Measurements from ENCODE around the gene DHRS2. TPM values are rescaled to one million over a fixed set of nuclear protein-coding genes. Genes with fewer than 3 reads are reported as not detected.

Gene DHRS2
- polyA plus RNA-seq, 1 donor: 0.84 TPM

- DNase-seq: peak in 1 of 2 donors; percentile 27
- WGBS (ENCODE audit: insufficient coverage, low lambda C conversion rate): no CpG with 5 or more reads among the region's 5 CpGs
- no peak overlapping the region for H3K27ac ChIP-seq (ENCODE audit: low read length)
- peaks cover 6% of the 10 kb centered on the region for H3K4me1 ChIP-seq (ENCODE audit: control insufficient read depth, insufficient read depth, low read length)
- H3K36me3 ChIP-seq (ENCODE audit: control insufficient read depth, insufficient read depth, low read length): no peaks in the 10 kb centered on the region
- H3K9me3 ChIP-seq (ENCODE audit: control insufficient read depth, low read depth, low read length): no peaks in the 10 kb centered on the region
- H3K4me3 ChIP-seq (ENCODE audit: low read length): no peak overlapping the region
- H3K27me3 ChIP-seq (ENCODE audit: control insufficient read depth, insufficient read depth, low read length): no peaks in the 10 kb centered on the region
These were observed 4.5 kb downstream of the DHRS2 start for GRCh38 chr14:23640524-23641141.

- Histone ChIP-seq H3K4me1 (ENCODE audit: control insufficient read depth, insufficient read depth, low read length) (peaks cover 6% of the 10 kb centered on the region), H3K4me3 (ENCODE audit: low read length) (no peak overlapping the region), H3K27me3 (ENCODE audit: control insufficient read depth, insufficient read depth, low read length) (no peaks in the 10 kb centered on the region), H3K27ac (ENCODE audit: low read length) (no peak overlapping the region), H3K36me3 (ENCODE audit: control insufficient read depth, insufficient read depth, low read length) (no peaks in the 10 kb centered on the region), H3K9me3 (ENCODE audit: control insufficient read depth, low read depth, low read length) (no peaks in the 10 kb centered on the region)
- no peak for DNase-seq
- WGBS (ENCODE audit: insufficient coverage, low lambda C conversion rate): 88% methylated on average over 4 of the region's 4 CpGs
These were observed 5.2 kb downstream of the DHRS2 start for GRCh38 chr14:23641180-23641914.

- Histone ChIP-seq H3K4me3 (ENCODE audit: low read length) (no peak overlapping the region), H3K27me3 (ENCODE audit: control insufficient read depth, insufficient read depth, low read length) (no peaks in the 10 kb centered on the region), H3K27ac (ENCODE audit: low read length) (no peak overlapping the region), H3K4me1 (ENCODE audit: control insufficient read depth, insufficient read depth, low read length) (peaks cover 6% of the 10 kb centered on the region), H3K36me3 (ENCODE audit: control insufficient read depth, insufficient read depth, low read length) (no peaks in the 10 kb centered on the region), H3K9me3 (ENCODE audit: control insufficient read depth, low read depth, low read length) (no peaks in the 10 kb centered on the region)
- DNase-seq: peak in 1 of 2 donors; percentile 53
- WGBS (ENCODE audit: insufficient coverage, low lambda C conversion rate): 60% methylated on average over 1 of the region's 3 CpGs
These were observed 5.9 kb downstream of the DHRS2 start for GRCh38 chr14:23641915-23642588.

- no peak for DNase-seq
- no CpG with 5 or more reads among the region's 3 CpGs for WGBS (ENCODE audit: insufficient coverage, low lambda C conversion rate)
- Histone ChIP-seq H3K27ac (ENCODE audit: low read length) (no peak overlapping the region), H3K4me1 (ENCODE audit: control insufficient read depth, insufficient read depth, low read length) (peaks cover 6% of the 10 kb centered on the region), H3K27me3 (ENCODE audit: control insufficient read depth, insufficient read depth, low read length) (no peaks in the 10 kb centered on the region), H3K4me3 (ENCODE audit: low read length) (no peak overlapping the region), H3K9me3 (ENCODE audit: control insufficient read depth, low read depth, low read length) (no peaks in the 10 kb centered on the region), H3K36me3 (ENCODE audit: control insufficient read depth, insufficient read depth, low read length) (no peaks in the 10 kb centered on the region)
These were observed 7.5 kb downstream of the DHRS2 start for GRCh38 chr14:23643533-23644194.

- Histone ChIP-seq H3K27me3 (ENCODE audit: control insufficient read depth, insufficient read depth, low read length) (no peaks in the 10 kb centered on the region), H3K4me3 (ENCODE audit: low read length) (no peak overlapping the region), H3K36me3 (ENCODE audit: control insufficient read depth, insufficient read depth, low read length) (no peaks in the 10 kb centered on the region), H3K27ac (ENCODE audit: low read length) (no peak overlapping the region), H3K4me1 (ENCODE audit: control insufficient read depth, insufficient read depth, low read length) (peaks cover 6% of the 10 kb centered on the region), H3K9me3 (ENCODE audit: control insufficient read depth, low read depth, low read length) (no peaks in the 10 kb centered on the region)
- WGBS (ENCODE audit: insufficient coverage, low lambda C conversion rate): no CpG with 5 or more reads among the region's 5 CpGs
- DNase-seq: no peak
These were observed 8.2 kb downstream of the DHRS2 start for GRCh38 chr14:23644195-23644918.

- Histone ChIP-seq H3K4me3 (ENCODE audit: low read length) (no peak overlapping the region), H3K4me1 (ENCODE audit: control insufficient read depth, insufficient read depth, low read length) (peaks cover 6% of the 10 kb centered on the region), H3K27ac (ENCODE audit: low read length) (no peak overlapping the region), H3K36me3 (ENCODE audit: control insufficient read depth, insufficient read depth, low read length) (no peaks in the 10 kb centered on the region), H3K9me3 (ENCODE audit: control insufficient read depth, low read depth, low read length) (no peaks in the 10 kb centered on the region), H3K27me3 (ENCODE audit: control insufficient read depth, insufficient read depth, low read length) (no peaks in the 10 kb centered on the region)
- WGBS (ENCODE audit: insufficient coverage, low lambda C conversion rate): no CpG with 5 or more reads among the region's 8 CpGs
- no peak for DNase-seq
These were observed 8.8 kb downstream of the DHRS2 start for GRCh38 chr14:23644919-23645336.

GRCh38 chr14:23645504-23645811, 9.3 kb downstream of the DHRS2 start:
- WGBS (ENCODE audit: insufficient coverage, low lambda C conversion rate): no CpG with 5 or more reads among the region's 4 CpGs

GRCh38 chr14:23645812-23646647, 9.9 kb downstream of the DHRS2 start:
- no CpG with 5 or more reads among the region's 9 CpGs for WGBS (ENCODE audit: insufficient coverage, low lambda C conversion rate)
- H3K4me3 ChIP-seq (ENCODE audit: low read length): no peak overlapping the region

More at GRCh38 chr14:23645504-23645811, 9.3 kb downstream of the DHRS2 start:
- no peak for DNase-seq
- H3K4me1 ChIP-seq (ENCODE audit: control insufficient read depth, insufficient read depth, low read length): peaks cover 4% of the 10 kb centered on the region
- H3K27ac ChIP-seq (ENCODE audit: low read length): no peak overlapping the region
- H3K36me3 ChIP-seq (ENCODE audit: control insufficient read depth, insufficient read depth, low read length): no peaks in the 10 kb centered on the region
- H3K9me3 ChIP-seq (ENCODE audit: control insufficient read depth, low read depth, low read length): no peaks in the 10 kb centered on the region
- no peak overlapping the region for H3K4me3 ChIP-seq (ENCODE audit: low read length)
- H3K27me3 ChIP-seq (ENCODE audit: control insufficient read depth, insufficient read depth, low read length): no peaks in the 10 kb centered on the region

GRCh38 chr14:23646648-23647549, 10.7 kb downstream of the DHRS2 start:
- H3K27ac ChIP-seq (ENCODE audit: low read length): no peak overlapping the region
- 100% methylated on average over 1 of the region's 6 CpGs for WGBS (ENCODE audit: insufficient coverage, low lambda C conversion rate)
- H3K4me1 ChIP-seq (ENCODE audit: control insufficient read depth, insufficient read depth, low read length): no peaks in the 10 kb centered on the region
- H3K9me3 ChIP-seq (ENCODE audit: control insufficient read depth, low read depth, low read length): no peaks in the 10 kb centered on the region
- H3K4me3 ChIP-seq (ENCODE audit: low read length): no peak overlapping the region
- H3K27me3 ChIP-seq (ENCODE audit: control insufficient read depth, insufficient read depth, low read length): no peaks in the 10 kb centered on the region
- H3K36me3 ChIP-seq (ENCODE audit: control insufficient read depth, insufficient read depth, low read length): no peaks in the 10 kb centered on the region
- no peak for DNase-seq

More at GRCh38 chr14:23645812-23646647, 9.9 kb downstream of the DHRS2 start:
- Histone ChIP-seq H3K27ac (ENCODE audit: low read length) (no peak overlapping the region), H3K27me3 (ENCODE audit: control insufficient read depth, insufficient read depth, low read length) (no peaks in the 10 kb centered on the region), H3K36me3 (ENCODE audit: control insufficient read depth, insufficient read depth, low read length) (no peaks in the 10 kb centered on the region), H3K4me1 (ENCODE audit: control insufficient read depth, insufficient read depth, low read length) (no peaks in the 10 kb centered on the region), H3K9me3 (ENCODE audit: control insufficient read depth, low read depth, low read length) (no peaks in the 10 kb centered on the region)
- no peak for DNase-seq
